K562 (cell line): ENCODE results near the gene FAM78B. TPM values are rescaled to one million over a fixed set of nuclear protein-coding genes. Genes with fewer than 3 reads are reported as not detected.

Experiments used
- ATAC-seq: fragments of 200-7000 bp; cut with Tn5 transposase; 3 replicates; pipeline ENCODE4 v1.9.1; 2020; ENCODE audit warnings: moderate library complexity
- BruUV-seq: library from RNA; stranded (reverse); fragments of 400-500 nt; replicated peaks from 2 replicates; lab custom pipeline; 2021; lab: Mats Ljungman, UMichigan
- CTCF ChIA-PET: fragments of 300-600 bp; formaldehyde crosslinking; extraction: SDS; loops from one replicate; lab custom pipeline; 2021; ENCODE audit warnings: low intra/inter-chr PET ratio; lab: Yijun Ruan, JAX
- POLR2A ChIA-PET: fragments of 300-600, 350-650 bp; sonication (Branson Sonifier 250); formaldehyde crosslinking; extraction: SDS; loops from one replicate; lab custom pipeline; 2021; ENCODE audit warnings: antibody characterized with exemption, inconsistent platforms; lab: Yijun Ruan, JAX
- DNase-seq, 4 experiments: peaks; one replicate each; pipeline versions ENCODE4 v3.0.0 to v3.0.0-alpha.2; 2011 to 2018; ENCODE audit warnings: low spot score in 3 of 4, mixed read lengths in 3 of 4; ENCODE audit errors: extremely low read depth in 1 of 4
- FAIRE-seq: peaks from 2 replicates; lab custom pipeline; 2011; peaks lifted over from hg19 to GRCh38; lab: Jason Lieb, UNC
- H2AFZ ChIP-seq: 2 replicates; pipeline ENCODE4 v1.6.0; 2011; ENCODE audit warnings: low read depth, low read length, control low read depth, inconsistent platforms
- H3K27ac ChIP-seq: fragments of 200-600 bp; 3 replicates; pipeline ENCODE4 v1.8.0; 2011; ENCODE audit warnings: low read depth, mild to moderate bottlenecking, control low read depth, inconsistent platforms, low read length, moderate library complexity, mixed read lengths; ENCODE audit errors: extremely low read depth
- H3K27me3 ChIP-seq, 2 experiments: fragments of 300-600 bp in 1 of 2; 2 replicates in 1 of 2; 3 replicates in 1 of 2; pipeline versions ENCODE4 v1.6.0 to v1.8.0; 2011; ENCODE audit warnings: inconsistent platforms in 2 of 2, low read length in 2 of 2, mild to moderate bottlenecking in 1 of 2, mixed read lengths in 1 of 2, moderate library complexity in 1 of 2; ENCODE audit not compliant: control insufficient read depth in 2 of 2, insufficient read depth in 2 of 2
- H3K36me3 ChIP-seq: fragments of 300-600 bp; 3 replicates; pipeline ENCODE4 v1.8.0; 2011; ENCODE audit warnings: mild to moderate bottlenecking, low read length, inconsistent platforms; ENCODE audit not compliant: control insufficient read depth, insufficient read depth
- H3K4me1 ChIP-seq, 2 experiments: fragments of 200-600 bp in 1 of 2; replicated peaks in 1 of 2; 2 replicates in 1 of 2; 3 replicates in 1 of 2; pipeline versions ENCODE4 v1.5.1 to v1.8.0; 2011; ENCODE audit warnings: inconsistent platforms in 2 of 2, low read length in 2 of 2, mild to moderate bottlenecking in 1 of 2, mixed read lengths in 1 of 2, moderate library complexity in 1 of 2; ENCODE audit not compliant: control insufficient read depth in 2 of 2, insufficient read depth in 2 of 2
- H3K4me2 ChIP-seq: 2 replicates; pipeline ENCODE4 v1.6.1; 2011; ENCODE audit warnings: low read length, control low read depth, inconsistent platforms, mixed read lengths; ENCODE audit not compliant: insufficient read depth
- H3K4me3 ChIP-seq: fragments of 200-600 bp; sonication (generic), shearing (Covaris generic); 2 replicates; pipeline ENCODE4 v1.5.1; 2016; ENCODE audit warnings: control low read depth, inconsistent platforms
- H3K79me2 ChIP-seq: fragments of 200-600 bp; 3 replicates; pipeline ENCODE4 v1.8.0; 2011; ENCODE audit warnings: low read length, inconsistent platforms; ENCODE audit not compliant: control insufficient read depth, insufficient read depth
- H3K9ac ChIP-seq, 2 experiments: 2 replicates each; pipeline versions ENCODE4 v1.6.0 to v1.6.1; 2011; ENCODE audit warnings: low read depth in 2 of 2, low read length in 2 of 2, control low read depth in 1 of 2, inconsistent platforms in 1 of 2, mild to moderate bottlenecking in 1 of 2, mixed read lengths in 1 of 2; ENCODE audit not compliant: insufficient read depth in 1 of 2
- H3K9me1 ChIP-seq: one replicate; pipeline ENCODE4 v1.6.0; 2011; ENCODE audit warnings: inconsistent platforms, mild to moderate bottlenecking, low read length, moderate library complexity; ENCODE audit not compliant: control insufficient read depth, insufficient read depth
- H3K9me3 ChIP-seq: replicated peaks from 2 replicates; pipeline ENCODE4 v1.5.1; 2011; ENCODE audit warnings: low read depth, low read length, inconsistent platforms; ENCODE audit not compliant: control insufficient read depth, insufficient read depth
- H4K20me1 ChIP-seq: replicated peaks from 2 replicates; pipeline ENCODE4 v1.6.1; 2011; ENCODE audit warnings: low read length, inconsistent platforms, mixed read lengths; ENCODE audit not compliant: control insufficient read depth, insufficient read depth
- CC2D1A ChIP-seq: fragments of 450-650 bp; IDR thresholded peaks from 2 replicates; pipeline ENCODE4 v1.6.1; 2017; ENCODE audit warnings: mild to moderate bottlenecking
- FOXP1 ChIP-seq: sonication (generic); formaldehyde crosslinking; IDR thresholded peaks from 2 replicates; pipeline ENCODE4 v1.8.0; 2022; ENCODE audit warnings: mild to moderate bottlenecking, missing genetic modification reagents
- MAFG ChIP-seq: fragments of 450-650 bp; conservative IDR thresholded peaks from 2 replicates; pipeline ENCODE4 v1.6.1; 2016; ENCODE audit warnings: missing genetic modification characterization, missing compliant biosample characterization
- ZBTB8A ChIP-seq: fragments of 450-650 bp; IDR thresholded peaks from 2 replicates; pipeline ENCODE4 v1.6.1; 2018; ENCODE audit warnings: mild to moderate bottlenecking, moderate library complexity; ENCODE audit not compliant: partially characterized antibody
- ZNF212 ChIP-seq: fragments of 450-650 bp; formaldehyde crosslinking; IDR thresholded peaks from 2 replicates; pipeline ENCODE4 v1.4.0; 2020; ENCODE audit warnings: mild to moderate bottlenecking
- ZNF316 ChIP-seq: fragments of 450-650 bp; IDR thresholded peaks from 2 replicates; pipeline ENCODE4 v1.6.1; 2016
- ZNF436 ChIP-seq: fragments of 250-450, 450-650 bp; sonication (Bioruptor Pico); formaldehyde crosslinking; IDR thresholded peaks from 2 replicates; pipeline ENCODE4 v1.7.0; 2020; ENCODE audit warnings: mild to moderate bottlenecking
- ZSCAN29 ChIP-seq: fragments of 450-650 bp; IDR thresholded peaks from 2 replicates; pipeline ENCODE4 v1.6.1; 2017
- ZZZ3 ChIP-seq: fragments of 450-650 bp; IDR thresholded peaks from 2 replicates; pipeline ENCODE4 v1.6.1; 2016; ENCODE audit warnings: antibody characterized with exemption, mild to moderate bottlenecking, moderate library complexity
- WGBS: fragments of 100-300 bp; shearing (Covaris generic); methylation state at CpG from one replicate; pipeline ENCODE4 v1.1.6; 2016; ENCODE audit warnings: low coverage, mixed read lengths; ENCODE audit not compliant: insufficient coverage; ENCODE audit errors: missing lambda C conversion rate; 5-methylcytosine and 5-hydroxymethylcytosine counted together
- in situ Hi-C: fragments of 300-500 bp; cut with MboI; formaldehyde crosslinking; loops from 4 replicates; pipeline ENCODE4 v1.15.0; 2018; ENCODE audit warnings: inconsistent platforms, mixed read lengths
- intact Hi-C: fragments of 100-400 bp; cut with micrococcal nuclease; formaldehyde crosslinking; loops from 2 replicates; pipeline ENCODE4 v1.14.2; 2022
- polyA plus RNA-seq, 8 experiments: library from polyadenylated mRNA; depleted of rRNA in 4 of 8; stranded (reverse) in 5 of 8; unstranded in 3 of 8; fragments of >200 nt; fragmentation: Nextera tagmentation in 2 of 8; fragmentation: Illumina TruSeq in 1 of 8; extraction: Ambion mirVana in 2 of 8; extraction: Trizol in 1 of 8; gene quantifications; 2 replicates each; pipeline versions ENCODE4 v1.2.1 to v1.2.3, GENCODE V29; 2011 to 2014; ENCODE audit warnings: inconsistent platforms in 1 of 8, missing spikeins in 1 of 8
- total RNA-seq, 7 experiments: library from RNA; depleted of rRNA in 6 of 7; stranded (reverse); fragments of >200 nt in 6 of 7; fragmentation: Illumina TruSeq in 2 of 7; extraction: Trizol in 2 of 7; gene quantifications; 2 replicates each; pipeline versions ENCODE4 v1.2.1 to v1.2.3, GENCODE V29; 2011 to 2021; ENCODE audit warnings: low replicate concordance in 1 of 7
- TF ChIP-seq, protein P1 (sequence below): fragments of 250-450 bp; sonication (Bioruptor Pico); IDR thresholded peaks from 2 replicates; pipeline ENCODE4 v1.5.0; 2022; ENCODE audit warnings: mild to moderate bottlenecking
- TF ChIP-seq, protein P2 (sequence below): IDR thresholded peaks from 2 replicates; pipeline ENCODE4 v1.6.1; 2012; ENCODE audit warnings: low read depth, low read length, improper control_type of control experiment, borderline replicate concordance
- TF ChIP-seq, protein P3 (sequence below): fragments of 200-800 bp; sonication (Bioruptor generic); IDR thresholded peaks from 2 replicates; pipeline ENCODE4 v1.6.1; 2016; ENCODE audit warnings: missing genetic modification characterization, missing compliant biosample characterization
- TF ChIP-seq, protein P4 (sequence below): fragments of 250-450 bp; sonication (Bioruptor Pico); IDR thresholded peaks from 2 replicates; pipeline ENCODE4 v1.4.0; 2020; ENCODE audit warnings: mild to moderate bottlenecking, moderate library complexity

FAM78B gene
- total and polyA plus RNA-seq, 9 of the 15 experiments (the other 6 are each of a cell fraction or from before 2014, with no cell fraction given) = 0.04 to 0.43 (median 0.29) TPM; not detected in 1

DNA sequence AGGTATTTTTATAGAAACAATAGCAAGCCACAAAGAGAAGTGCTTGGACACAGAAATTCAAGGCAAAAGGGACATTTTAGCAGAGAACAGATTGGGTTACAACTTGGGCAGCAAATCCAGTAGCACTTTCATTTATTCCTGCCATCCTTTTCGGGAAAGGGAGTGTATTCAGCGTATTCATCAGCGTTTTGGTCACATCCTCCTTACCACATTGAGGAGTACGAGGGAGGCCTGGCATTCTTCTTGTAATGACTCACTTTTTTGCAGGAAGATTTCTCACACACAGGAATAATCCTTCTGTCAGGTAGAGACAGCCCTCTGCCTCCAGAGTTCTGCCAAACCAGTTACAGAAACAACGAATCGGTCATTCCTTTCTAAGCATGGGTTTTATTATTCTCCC is 18.1 kb upstream of the FAM78B start:
- H3K79me2 ChIP-seq = no peaks in the 10 kb centered on the region
- H3K9ac ChIP-seq = no peak overlapping the region
- no peak overlapping the region for H2AFZ ChIP-seq
- ChIA-PET CTCF (no interaction called here), POLR2A (no interaction called here)
- H3K36me3 ChIP-seq = no peaks in the 10 kb centered on the region
- no peak overlapping the region for H3K4me3 ChIP-seq
- H3K27ac ChIP-seq = no peak overlapping the region
- DNase-seq (no peak), FAIRE-seq (no peak), ATAC-seq (no peak)
- H3K27me3 ChIP-seq = peaks cover 0 to 2% of the 10 kb centered on the region in 2 experiments; a peak in 2 of 5 replicates
- H4K20me1 ChIP-seq = no peaks in the 10 kb centered on the region
- intact Hi-C loops = no loop called here
- H3K4me1 ChIP-seq = no peaks in the 10 kb centered on the region; a peak in 1 of 5 replicates
- no peak for TF ChIP-seq FOXP1 (CRISPR knock-in tag)
- TF ChIP-seq, protein P1, sequence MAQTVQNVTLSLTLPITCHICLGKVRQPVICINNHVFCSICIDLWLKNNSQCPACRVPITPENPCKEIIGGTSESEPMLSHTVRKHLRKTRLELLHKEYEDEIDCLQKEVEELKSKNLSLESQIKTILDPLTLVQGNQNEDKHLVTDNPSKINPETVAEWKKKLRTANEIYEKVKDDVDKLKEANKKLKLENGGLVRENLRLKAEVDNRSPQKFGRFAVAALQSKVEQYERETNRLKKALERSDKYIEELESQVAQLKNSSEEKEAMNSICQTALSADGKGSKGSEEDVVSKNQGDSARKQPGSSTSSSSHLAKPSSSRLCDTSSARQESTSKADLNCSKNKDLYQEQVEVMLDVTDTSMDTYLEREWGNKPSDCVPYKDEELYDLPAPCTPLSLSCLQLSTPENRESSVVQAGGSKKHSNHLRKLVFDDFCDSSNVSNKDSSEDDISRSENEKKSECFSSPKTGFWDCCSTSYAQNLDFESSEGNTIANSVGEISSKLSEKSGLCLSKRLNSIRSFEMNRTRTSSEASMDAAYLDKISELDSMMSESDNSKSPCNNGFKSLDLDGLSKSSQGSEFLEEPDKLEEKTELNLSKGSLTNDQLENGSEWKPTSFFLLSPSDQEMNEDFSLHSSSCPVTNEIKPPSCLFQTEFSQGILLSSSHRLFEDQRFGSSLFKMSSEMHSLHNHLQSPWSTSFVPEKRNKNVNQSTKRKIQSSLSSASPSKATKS (CRISPR knock-in tag) = no peak
- TF ChIP-seq ZNF212 = no peak
- TF ChIP-seq ZSCAN29 = no peak
- no peak for TF ChIP-seq ZZZ3
- TF ChIP-seq, protein P2, sequence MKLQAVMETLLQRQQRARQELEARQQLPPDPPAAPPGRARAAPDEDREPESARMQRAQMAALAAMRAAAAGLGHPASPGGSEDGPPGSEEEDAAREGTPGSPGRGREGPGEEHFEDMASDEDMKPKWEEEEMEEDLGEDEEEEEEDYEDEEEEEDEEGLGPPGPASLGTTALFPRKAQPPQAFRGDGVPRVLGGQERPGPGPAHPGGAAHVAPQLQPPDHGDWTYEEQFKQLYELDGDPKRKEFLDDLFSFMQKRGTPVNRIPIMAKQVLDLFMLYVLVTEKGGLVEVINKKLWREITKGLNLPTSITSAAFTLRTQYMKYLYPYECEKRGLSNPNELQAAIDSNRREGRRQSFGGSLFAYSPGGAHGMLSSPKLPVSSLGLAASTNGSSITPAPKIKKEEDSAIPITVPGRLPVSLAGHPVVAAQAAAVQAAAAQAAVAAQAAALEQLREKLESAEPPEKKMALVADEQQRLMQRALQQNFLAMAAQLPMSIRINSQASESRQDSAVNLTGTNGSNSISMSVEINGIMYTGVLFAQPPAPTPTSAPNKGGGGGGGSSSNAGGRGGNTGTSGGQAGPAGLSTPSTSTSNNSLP = no peak
- TF ChIP-seq ZNF436 = no peak
- no peak for TF ChIP-seq CC2D1A
- TF ChIP-seq, protein P3, sequence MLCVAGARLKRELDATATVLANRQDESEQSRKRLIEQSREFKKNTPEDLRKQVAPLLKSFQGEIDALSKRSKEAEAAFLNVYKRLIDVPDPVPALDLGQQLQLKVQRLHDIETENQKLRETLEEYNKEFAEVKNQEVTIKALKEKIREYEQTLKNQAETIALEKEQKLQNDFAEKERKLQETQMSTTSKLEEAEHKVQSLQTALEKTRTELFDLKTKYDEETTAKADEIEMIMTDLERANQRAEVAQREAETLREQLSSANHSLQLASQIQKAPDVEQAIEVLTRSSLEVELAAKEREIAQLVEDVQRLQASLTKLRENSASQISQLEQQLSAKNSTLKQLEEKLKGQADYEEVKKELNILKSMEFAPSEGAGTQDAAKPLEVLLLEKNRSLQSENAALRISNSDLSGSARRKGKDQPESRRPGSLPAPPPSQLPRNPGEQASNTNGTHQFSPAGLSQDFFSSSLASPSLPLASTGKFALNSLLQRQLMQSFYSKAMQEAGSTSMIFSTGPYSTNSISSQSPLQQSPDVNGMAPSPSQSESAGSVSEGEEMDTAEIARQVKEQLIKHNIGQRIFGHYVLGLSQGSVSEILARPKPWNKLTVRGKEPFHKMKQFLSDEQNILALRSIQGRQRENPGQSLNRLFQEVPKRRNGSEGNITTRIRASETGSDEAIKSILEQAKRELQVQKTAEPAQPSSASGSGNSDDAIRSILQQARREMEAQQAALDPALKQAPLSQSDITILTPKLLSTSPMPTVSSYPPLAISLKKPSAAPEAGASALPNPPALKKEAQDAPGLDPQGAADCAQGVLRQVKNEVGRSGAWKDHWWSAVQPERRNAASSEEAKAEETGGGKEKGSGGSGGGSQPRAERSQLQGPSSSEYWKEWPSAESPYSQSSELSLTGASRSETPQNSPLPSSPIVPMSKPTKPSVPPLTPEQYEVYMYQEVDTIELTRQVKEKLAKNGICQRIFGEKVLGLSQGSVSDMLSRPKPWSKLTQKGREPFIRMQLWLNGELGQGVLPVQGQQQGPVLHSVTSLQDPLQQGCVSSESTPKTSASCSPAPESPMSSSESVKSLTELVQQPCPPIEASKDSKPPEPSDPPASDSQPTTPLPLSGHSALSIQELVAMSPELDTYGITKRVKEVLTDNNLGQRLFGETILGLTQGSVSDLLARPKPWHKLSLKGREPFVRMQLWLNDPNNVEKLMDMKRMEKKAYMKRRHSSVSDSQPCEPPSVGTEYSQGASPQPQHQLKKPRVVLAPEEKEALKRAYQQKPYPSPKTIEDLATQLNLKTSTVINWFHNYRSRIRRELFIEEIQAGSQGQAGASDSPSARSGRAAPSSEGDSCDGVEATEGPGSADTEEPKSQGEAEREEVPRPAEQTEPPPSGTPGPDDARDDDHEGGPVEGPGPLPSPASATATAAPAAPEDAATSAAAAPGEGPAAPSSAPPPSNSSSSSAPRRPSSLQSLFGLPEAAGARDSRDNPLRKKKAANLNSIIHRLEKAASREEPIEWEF = no peak
- TF ChIP-seq MAFG (tag) = no peak
- no peak for TF ChIP-seq ZNF316
- TF ChIP-seq, protein P4, sequence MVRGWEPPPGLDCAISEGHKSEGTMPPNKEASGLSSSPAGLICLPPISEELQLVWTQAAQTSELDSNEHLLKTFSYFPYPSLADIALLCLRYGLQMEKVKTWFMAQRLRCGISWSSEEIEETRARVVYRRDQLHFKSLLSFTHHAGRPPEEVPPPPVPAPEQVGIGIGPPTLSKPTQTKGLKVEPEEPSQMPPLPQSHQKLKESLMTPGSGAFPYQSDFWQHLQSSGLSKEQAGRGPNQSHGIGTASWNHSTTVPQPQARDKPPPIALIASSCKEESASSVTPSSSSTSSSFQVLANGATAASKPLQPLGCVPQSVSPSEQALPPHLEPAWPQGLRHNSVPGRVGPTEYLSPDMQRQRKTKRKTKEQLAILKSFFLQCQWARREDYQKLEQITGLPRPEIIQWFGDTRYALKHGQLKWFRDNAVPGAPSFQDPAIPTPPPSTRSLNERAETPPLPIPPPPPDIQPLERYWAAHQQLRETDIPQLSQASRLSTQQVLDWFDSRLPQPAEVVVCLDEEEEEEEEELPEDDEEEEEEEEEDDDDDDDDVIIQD (CRISPR knock-in tag) = no peak
- no peak for TF ChIP-seq ZBTB8A
- no peak overlapping the region for H3K4me2 ChIP-seq
- WGBS = 0% methylated on average over 6 of the region's 6 CpGs
- no peaks in the 10 kb centered on the region for H3K9me3 ChIP-seq
- H3K9me1 ChIP-seq = no peaks in the 10 kb centered on the region
- BruUV-seq = no TSS peak
- in situ Hi-C loops = loop anchor here (25.0 kb wide), 1 partner anchor 1502 kb away; no protein-coding TSS in a partner anchor
